Measurements from ENCODE around the gene ZBTB7C. TPM values are rescaled to one million over a fixed set of nuclear protein-coding genes. Genes with fewer than 3 reads are reported as not detected.

Gene ZBTB7C
- total and polyA plus RNA-seq, 9 donors = 1.5 to 26.6 (median 15.7) TPM

GRCh38 chr18:48293954-48294898 is 115.0 kb downstream of the ZBTB7C start:
- Histone ChIP-seq H3K36me3 (no peaks in the 10 kb centered on the region), H3K4me3 (no peak overlapping the region), H3K9me3 (no peaks in the 10 kb centered on the region), H3K27ac (no peak overlapping the region), H3K27me3 (no peaks in the 10 kb centered on the region), H3K4me1 (ENCODE audit: insufficient read depth) (no peaks in the 10 kb centered on the region)
- intact Hi-C loops (cut with DNase I) = no loop called here
- 88 to 90% (median 88%) methylated on average over 16 of the region's 16 CpGs for WGBS, 3 donors
- no peak for TF ChIP-seq EP300 (IDR thresholded peaks at IDR 0.05)
- DNase-seq = no peak

GRCh38 chr18:48292782-48293424 is 116.3 kb downstream of the ZBTB7C start:
- Histone ChIP-seq H3K4me1 (ENCODE audit: insufficient read depth) (no peaks in the 10 kb centered on the region), H3K36me3 (no peaks in the 10 kb centered on the region), H3K4me3 (no peak overlapping the region), H3K27ac (no peak overlapping the region), H3K27me3 (no peaks in the 10 kb centered on the region), H3K9me3 (no peaks in the 10 kb centered on the region)
- no peak for DNase-seq
- intact Hi-C loops (cut with DNase I) = no loop called here
- 79 to 86% (median 86%) methylated on average over 4 of the region's 4 CpGs for WGBS, 3 donors
- no peak for TF ChIP-seq CTCF (IDR thresholded peaks at IDR 0.05)
- TF ChIP-seq POLR2A (IDR thresholded peaks at IDR 0.05) = no peak
- no peak for TF ChIP-seq EP300 (IDR thresholded peaks at IDR 0.05)

DNA sequence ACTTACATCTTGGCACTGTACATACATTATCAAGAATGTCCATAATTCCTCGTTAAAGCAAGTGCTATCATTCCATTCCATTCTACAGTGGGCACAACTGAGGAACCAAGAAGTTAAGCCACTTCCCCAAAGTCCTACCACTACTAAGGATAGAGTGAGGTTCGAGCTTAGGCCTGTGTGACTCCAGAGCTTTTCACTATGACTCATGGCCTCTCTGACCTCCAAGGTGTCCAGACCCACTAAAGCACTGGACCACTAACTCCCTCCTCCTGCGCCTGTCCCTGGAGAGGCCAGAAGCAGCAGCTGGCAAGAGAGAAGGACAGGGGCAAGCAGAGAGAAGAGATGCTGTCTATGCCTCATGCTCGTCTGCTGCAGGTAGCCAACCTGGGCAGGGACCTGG is 117.0 kb downstream of the ZBTB7C start:
- no peak for DNase-seq
- intact Hi-C loops (cut with DNase I) = no loop called here
- no peaks in the 10 kb centered on the region for H3K9me3 ChIP-seq
- TF ChIP-seq POLR2A (IDR thresholded peaks at IDR 0.05) (no peak), CTCF (IDR thresholded peaks at IDR 0.05) (no peak), EP300 (IDR thresholded peaks at IDR 0.05) (no peak)
- H3K27me3 ChIP-seq = no peaks in the 10 kb centered on the region
- no peak overlapping the region for H3K27ac ChIP-seq
- no peaks in the 10 kb centered on the region for H3K4me1 ChIP-seq (ENCODE audit: insufficient read depth)
- H3K4me3 ChIP-seq = no peak overlapping the region
- 92 to 95% (median 95%) methylated on average over 4 of the region's 4 CpGs for WGBS, 3 donors
- no peaks in the 10 kb centered on the region for H3K36me3 ChIP-seq

- WGBS, 3 donors = 85 to 90% (median 90%) methylated on average over 13 of the region's 13 CpGs
- Histone ChIP-seq H3K9me3 (no peaks in the 10 kb centered on the region), H3K36me3 (no peaks in the 10 kb centered on the region), H3K27ac (no peak overlapping the region), H3K4me1 (ENCODE audit: insufficient read depth) (no peaks in the 10 kb centered on the region), H3K27me3 (no peaks in the 10 kb centered on the region), H3K4me3 (no peak overlapping the region)
- intact Hi-C loops (cut with DNase I) = no loop called here
- TF ChIP-seq POLR2A (IDR thresholded peaks at IDR 0.05) (no peak), CTCF (IDR thresholded peaks at IDR 0.05) (no peak), EP300 (IDR thresholded peaks at IDR 0.05) (no peak)
- no peak for DNase-seq
Measured at GRCh38 chr18:48290162-48290926, 118.8 kb downstream of the ZBTB7C start.
